ENCODE results near the gene PPP1R14C. TPM values are rescaled to one million over a fixed set of nuclear protein-coding genes. Genes with fewer than 3 reads are reported as not detected.
A peak's percentile ranks its signal among the peaks of the same experiment; 100 is the strongest.

Gene PPP1R14C
- total and polyA plus RNA-seq, 2 of the 13 experiments (the other 11 are each of a cell fraction or from before 2014, with no cell fraction given) = not detected

- 15% methylated on average over 9 of the region's 9 CpGs for WGBS (ENCODE audit: low lambda C conversion rate)
- BruUV-seq (replicated peaks) = no TSS peak
- in situ Hi-C loops (cut with HindIII; ENCODE audit: extremely low pct_ligation_motif_present, low pct_unique_long_range_greater_than_20kb) = no loop called here
Measured at GRCh38 chr6:150118627-150119026, 24.2 kb upstream of the PPP1R14C start.

More at GRCh38 chr6:150118627-150119026, 24.2 kb upstream of the PPP1R14C start:
- Histone ChIP-seq H4K20me1 (ENCODE audit: insufficient read depth, low read length) (no peaks in the 10 kb centered on the region), H3K4me1 (ENCODE audit: insufficient read depth, low read length) (peaks cover 8% of the 10 kb centered on the region; the same call in 1 of the 2 replicates), H3K4me3 (replicated peaks in 1 of 3; ENCODE audit: insufficient read depth in 1 of 3, low read depth in 2 of 3, low read length in 3 of 3) (no peak overlapping the region), H3K27me3 (ENCODE audit: control insufficient read depth in 1 of 2, insufficient read depth in 2 of 2, low read length in 2 of 2) (peaks cover 0 to 11% of the 10 kb centered on the region in 2 experiments; a peak in 3 of 5 replicates), H3K4me2 (ENCODE audit: low read depth, low read length) (no peak overlapping the region), H2AFZ (ENCODE audit: low read length) (no peak overlapping the region), H3K79me2 (ENCODE audit: insufficient read depth, low read length) (no peaks in the 10 kb centered on the region), H3K9me3 (ENCODE audit: low read length) (no peaks in the 10 kb centered on the region), H3K36me3 (replicated peaks in 1 of 2; ENCODE audit: control insufficient read depth in 1 of 2, insufficient read depth in 2 of 2, low read length in 2 of 2) (no peaks in the 10 kb centered on the region), H3K9ac (ENCODE audit: insufficient read depth, low read depth, low read length) (no peak overlapping the region), H3K27ac (ENCODE audit: extremely low read length, insufficient read depth, low read length) (no peak overlapping the region)
- CTCF ChIA-PET (ENCODE audit: low intra/inter-chr PET ratio, low total read pairs) = no interaction called here
- TF ChIP-seq ARID3A (IDR thresholded peaks at IDR 0.05; ENCODE audit: low read depth, low read length) = 0 out of 2 replicates have a peak, but pooled peaks have one; percentile 38
- TF ChIP-seq FOXP1 (IDR thresholded peaks at IDR 0.05) = no peak
- 0 out of 2 replicates have a peak, but pooled peaks have one; percentile 15 for TF ChIP-seq FOXP1 (CRISPR knock-in tag; IDR thresholded peaks at IDR 0.05)
- TF ChIP-seq, protein P1, sequence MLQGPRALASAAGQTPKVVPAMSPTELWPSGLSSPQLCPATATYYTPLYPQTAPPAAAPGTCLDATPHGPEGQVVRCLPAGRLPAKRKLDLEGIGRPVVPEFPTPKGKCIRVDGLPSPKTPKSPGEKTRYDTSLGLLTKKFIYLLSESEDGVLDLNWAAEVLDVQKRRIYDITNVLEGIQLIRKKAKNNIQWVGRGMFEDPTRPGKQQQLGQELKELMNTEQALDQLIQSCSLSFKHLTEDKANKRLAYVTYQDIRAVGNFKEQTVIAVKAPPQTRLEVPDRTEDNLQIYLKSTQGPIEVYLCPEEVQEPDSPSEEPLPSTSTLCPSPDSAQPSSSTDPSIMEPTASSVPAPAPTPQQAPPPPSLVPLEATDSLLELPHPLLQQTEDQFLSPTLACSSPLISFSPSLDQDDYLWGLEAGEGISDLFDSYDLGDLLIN (CRISPR knock-in tag; IDR thresholded peaks at IDR 0.05; ENCODE audit: borderline replicate concordance) = no peak
- TF ChIP-seq BHLHE40 (IDR thresholded peaks at IDR 0.05; ENCODE audit: low read length) = peak; percentile 80
- no peak for TF ChIP-seq GATAD2A (CRISPR knock-in tag; IDR thresholded peaks at IDR 0.05)
- TF ChIP-seq CEBPG (CRISPR knock-in tag; IDR thresholded peaks at IDR 0.05) = peak; percentile 18; the same call in 1 of the 2 replicates
- peak; percentile 62; the same call in 1 of the 2 replicates for TF ChIP-seq SOX5 (CRISPR knock-in tag; IDR thresholded peaks at IDR 0.05; ENCODE audit: borderline replicate concordance)
- peak; percentile 70 for TF ChIP-seq CEBPB (IDR thresholded peaks at IDR 0.05; ENCODE audit: borderline replicate concordance, low read depth, low read length)
- 0 out of 2 replicates have a peak, but pooled peaks have one; percentile 29 for TF ChIP-seq HNRNPL (IDR thresholded peaks at IDR 0.05; ENCODE audit: low read depth, low read length)
- TF ChIP-seq HNF4A (CRISPR knock-in tag; IDR thresholded peaks at IDR 0.05) = 0 out of 2 replicates have a peak, but pooled peaks have one; percentile 11
- no peak for TF ChIP-seq KAT8 (CRISPR knock-in tag; IDR thresholded peaks at IDR 0.05)
- peak; percentile 52 for TF ChIP-seq FOXA3 (CRISPR knock-in tag; IDR thresholded peaks at IDR 0.05)
- TF ChIP-seq SOX13 (IDR thresholded peaks at IDR 0.05) = no peak
- peak in 1 of 2 experiments; percentile 11; a peak in 1 of 4 replicates for TF ChIP-seq SOX13 (CRISPR knock-in tag; conservative IDR thresholded peaks at IDR 0.05 in 1 of 2, IDR thresholded peaks at IDR 0.05 in 1 of 2)
- TF ChIP-seq FOXA1 (IDR thresholded peaks at IDR 0.05) = no peak
- peak; percentile 69 for TF ChIP-seq FOXA1 (CRISPR knock-in tag; IDR thresholded peaks at IDR 0.05)
- POLR2A ChIA-PET = no interaction called here
- ATAC-seq (peak; percentile 81), DNase-seq (ENCODE audit: low spot score) (peak; percentile 32), FAIRE-seq (no peak)
- intact Hi-C loops (cut with micrococcal nuclease; ENCODE audit: unreplicated experiment) = no loop called here

All from HepG2 (cell line).